GM21360 (cell line): ENCODE data around the gene ENDOD1.
"Not testable (repeated sequence)": the region's sequence is repeated elsewhere in the genome, so short reads cannot be mapped to it uniquely, and the experiment has no call there.

ENCODE experiments used
- ATAC-seq: cut with Tn5 transposase; IDR thresholded peaks from one replicate; pipeline ENCODE4 v1.9.1; 2021; ENCODE audit warnings: mild to moderate bottlenecking, moderate library complexity; ENCODE audit not compliant: unreplicated experiment

ENDOD1 gene

GRCh38 chr11:95089620-95090542, at the start of gene ENDOD1:
Gene ENDOD1, plus strand, starts transcription at chr11:95089846. Its CDS starts 82 bp downstream, at chr11:95089928.
- ATAC-seq = peak; percentile 85

GRCh38 chr11:95042239-95042638, 47.4 kb upstream of the ENDOD1 start:
- ATAC-seq = no peak

- ATAC-seq = no peak
Measured at GRCh38 chr11:95042906-95043305, 46.7 kb upstream of the ENDOD1 start.

GRCh38 chr11:95044010-95044409, 45.6 kb upstream of the ENDOD1 start:
- no peak for ATAC-seq

- ATAC-seq = no peak
Measured at GRCh38 chr11:95045812-95046211, 43.8 kb upstream of the ENDOD1 start.

- not testable (repeated sequence) for ATAC-seq
Measured at GRCh38 chr11:95049122-95049521, 40.5 kb upstream of the ENDOD1 start, which contains the start of gene KDM4F. Gene KDM4F, plus strand, starts transcription at chr11:95049422.

GRCh38 chr11:95050595-95051202, 38.9 kb upstream of the ENDOD1 start:
- no peak for ATAC-seq

GRCh38 chr11:95054356-95054755, 35.3 kb upstream of the ENDOD1 start:
- no peak for ATAC-seq

- ATAC-seq = peak; percentile 98
Measured at GRCh38 chr11:95055283-95055897, 34.3 kb upstream of the ENDOD1 start.

- no peak for ATAC-seq
Measured at GRCh38 chr11:95057959-95058358, 31.7 kb upstream of the ENDOD1 start.

GRCh38 chr11:95058621-95059020, 31.0 kb upstream of the ENDOD1 start:
- ATAC-seq = no peak

GRCh38 chr11:95059046-95059445, 30.6 kb upstream of the ENDOD1 start:
- no peak for ATAC-seq

- ATAC-seq = no peak
Measured at GRCh38 chr11:95065336-95065735, 24.3 kb upstream of the ENDOD1 start.

- peak; percentile 33 for ATAC-seq
Measured at GRCh38 chr11:95066716-95067038, 23.0 kb upstream of the ENDOD1 start, which contains the start of gene SRSF8. Gene SRSF8, plus strand, starts transcription at chr11:95066919. Its CDS starts 308 bp downstream, at chr11:95067227.

- peak; percentile 53 for ATAC-seq
Measured at GRCh38 chr11:95067039-95067840, 22.4 kb upstream of the ENDOD1 start.

- no peak for ATAC-seq
Measured at GRCh38 chr11:95067841-95068219, 21.8 kb upstream of the ENDOD1 start.

- ATAC-seq = peak; percentile 65
Measured at GRCh38 chr11:95068549-95068948, 21.1 kb upstream of the ENDOD1 start.

GRCh38 chr11:95070471-95070870, 19.2 kb upstream of the ENDOD1 start:
- no peak for ATAC-seq

GRCh38 chr11:95072948-95073347, 16.7 kb upstream of the ENDOD1 start:
- ATAC-seq = no peak

- ATAC-seq = no peak
Measured at GRCh38 chr11:95074792-95075563, 14.7 kb upstream of the ENDOD1 start.
